Breast epithelium (tissue), 4 donors: ENCODE results near the gene CPNE5. TPM values are rescaled to one million over a fixed set of nuclear protein-coding genes. Genes with fewer than 3 reads are reported as not detected.

Experiments
- DNase-seq, 2 donors: peaks; one replicate each; pipeline ENCODE4 v3.0.0-alpha.2; 2019; ENCODE audit warnings: low spot score in 2 of 2
- H3K27ac ChIP-seq, 2 donors: fragments of 200-600 bp; sonication (generic) in 1 of 2; one replicate each; pipeline ENCODE4 v1.5.1; 2016 to 2019; ENCODE audit warnings: mild to moderate bottlenecking in 1 of 2
- H3K27me3 ChIP-seq, 2 donors: fragments of 200-600 bp; sonication (generic) in 1 of 2; one replicate each; pipeline versions ENCODE4 v1.5.1 to v1.6.0; 2017 to 2019; ENCODE audit warnings: control low read depth in 1 of 2, mild to moderate bottlenecking in 1 of 2
- H3K36me3 ChIP-seq: fragments of 200-600 bp; one replicate; pipeline ENCODE4 v1.5.1; 2019
- H3K4me1 ChIP-seq, 2 donors: fragments of 200-600 bp; sonication (generic); one replicate each; pipeline ENCODE4 v1.5.1; 2016 to 2019; ENCODE audit warnings: control low read depth in 1 of 2
- H3K4me3 ChIP-seq, 3 donors: fragments of 200-600 bp; sonication (generic); 1 replicate in 2 of 3; 2 replicates in 1 of 3; pipeline ENCODE4 v1.5.1; 2016 to 2019; ENCODE audit warnings: mild to moderate bottlenecking in 3 of 3, moderate library complexity in 2 of 3
- H3K9me3 ChIP-seq, 2 donors: fragments of 200-600 bp; sonication (generic) in 1 of 2; one replicate each; pipeline ENCODE4 v1.5.1; 2016 to 2019; ENCODE audit warnings: control low read depth in 1 of 2
- POLR2A ChIP-seq: fragments of 450-650 bp; IDR thresholded peaks from one replicate; pipeline ENCODE4 v1.6.1; 2016; ENCODE audit warnings: antibody characterized with exemption, mild to moderate bottlenecking, moderate library complexity
- POLR2AphosphoS5 ChIP-seq, 3 donors: sonication (generic); formaldehyde crosslinking; IDR thresholded peaks; one replicate each; pipeline ENCODE4 v1.6.1; 2017; ENCODE audit warnings: antibody characterized with exemption in 3 of 3
- intact Hi-C: fragments of 100-400 bp; cut with DNase I; formaldehyde crosslinking; loops from one replicate; pipeline ENCODE4 v1.15.1; 2023; ENCODE audit warnings: low total_unique reads
- total RNA-seq, 3 donors: library from RNA; depleted of rRNA; stranded (reverse); fragments of >200 nt; gene quantifications; one replicate each; pipeline ENCODE4 v1.1.0, GENCODE V29; 2016
- TF ChIP-seq, protein P1 (sequence below), 3 donors: fragments of 450-650 bp; IDR thresholded peaks; one replicate each; pipeline ENCODE4 v1.5.1; 2016 to 2017; ENCODE audit warnings: antibody characterized with exemption in 3 of 3, mild to moderate bottlenecking in 3 of 3, moderate library complexity in 3 of 3

CPNE5 gene
- total RNA-seq, 3 donors from 2014 or later, result 0.96 to 5.2 (median 3.7) TPM

GRCh38 chr6:36759148-36759759, 80.0 kb downstream of the CPNE5 start:
- Histone ChIP-seq H3K4me1 (no peaks in the 10 kb centered on the region), H3K27me3 (no peaks in the 10 kb centered on the region), H3K36me3 (no peaks in the 10 kb centered on the region), H3K27ac (no peak overlapping the region), H3K9me3 (no peaks in the 10 kb centered on the region), H3K4me3 (no peak overlapping the region)
- peak; percentile 73 to 80 for DNase-seq
- intact Hi-C loops, result loop anchor here (10.0 kb wide), 1 partner anchor 124 kb away; no protein-coding TSS in a partner anchor
- TF ChIP-seq POLR2AphosphoS5 (IDR thresholded peaks at IDR 0.05), result no peak
- TF ChIP-seq, protein P1, sequence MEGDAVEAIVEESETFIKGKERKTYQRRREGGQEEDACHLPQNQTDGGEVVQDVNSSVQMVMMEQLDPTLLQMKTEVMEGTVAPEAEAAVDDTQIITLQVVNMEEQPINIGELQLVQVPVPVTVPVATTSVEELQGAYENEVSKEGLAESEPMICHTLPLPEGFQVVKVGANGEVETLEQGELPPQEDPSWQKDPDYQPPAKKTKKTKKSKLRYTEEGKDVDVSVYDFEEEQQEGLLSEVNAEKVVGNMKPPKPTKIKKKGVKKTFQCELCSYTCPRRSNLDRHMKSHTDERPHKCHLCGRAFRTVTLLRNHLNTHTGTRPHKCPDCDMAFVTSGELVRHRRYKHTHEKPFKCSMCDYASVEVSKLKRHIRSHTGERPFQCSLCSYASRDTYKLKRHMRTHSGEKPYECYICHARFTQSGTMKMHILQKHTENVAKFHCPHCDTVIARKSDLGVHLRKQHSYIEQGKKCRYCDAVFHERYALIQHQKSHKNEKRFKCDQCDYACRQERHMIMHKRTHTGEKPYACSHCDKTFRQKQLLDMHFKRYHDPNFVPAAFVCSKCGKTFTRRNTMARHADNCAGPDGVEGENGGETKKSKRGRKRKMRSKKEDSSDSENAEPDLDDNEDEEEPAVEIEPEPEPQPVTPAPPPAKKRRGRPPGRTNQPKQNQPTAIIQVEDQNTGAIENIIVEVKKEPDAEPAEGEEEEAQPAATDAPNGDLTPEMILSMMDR (IDR thresholded peaks at IDR 0.05), result peak; percentile 88 to 93 (median 90)
- TF ChIP-seq POLR2A, result no peak

DNA sequence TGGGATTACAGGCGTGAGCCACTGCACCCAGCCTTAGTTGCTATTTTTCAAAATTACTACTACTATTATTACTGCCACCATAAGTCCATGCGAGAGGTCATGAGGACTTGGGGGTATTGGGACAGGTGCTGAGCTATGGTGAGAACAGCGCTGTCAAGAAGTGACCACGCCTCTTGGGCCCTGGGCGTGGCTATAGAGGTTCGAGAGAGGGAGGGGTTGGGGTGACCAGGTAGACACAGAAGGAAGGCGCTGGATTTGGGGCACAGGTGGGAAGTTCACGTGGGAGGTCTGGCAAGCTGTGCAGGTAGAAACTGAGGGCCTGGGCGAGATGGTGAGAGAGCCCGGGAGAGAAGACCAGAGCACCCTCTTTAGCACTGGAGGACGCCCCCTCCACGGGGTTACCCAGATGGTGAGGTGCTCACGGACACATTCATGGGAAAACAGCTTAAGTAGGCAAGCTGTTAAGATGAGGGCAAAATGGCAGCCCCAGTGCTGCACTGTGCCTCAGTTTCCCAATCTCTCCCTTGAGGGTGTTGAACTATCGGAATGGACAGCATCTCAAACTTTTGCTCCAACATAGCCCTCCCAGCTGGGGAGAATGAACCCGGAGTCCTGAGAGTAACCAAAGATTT, 80.6 kb downstream of the CPNE5 start:
- Histone ChIP-seq H3K9me3 (no peaks in the 10 kb centered on the region), H3K4me1 (no peaks in the 10 kb centered on the region), H3K27me3 (no peaks in the 10 kb centered on the region), H3K27ac (no peak overlapping the region), H3K36me3 (no peaks in the 10 kb centered on the region), H3K4me3 (no peak overlapping the region)
- TF ChIP-seq POLR2A (no peak), POLR2AphosphoS5 (IDR thresholded peaks at IDR 0.05) (no peak)
- TF ChIP-seq, protein P1 (IDR thresholded peaks at IDR 0.05), result no peak
- intact Hi-C loops, result loop anchor here (10.0 kb wide), 1 partner anchor 124 kb away; no protein-coding TSS in a partner anchor
- no peak for DNase-seq

- intact Hi-C loops, result loop anchor here (10.0 kb wide), 1 partner anchor 123 kb away; no protein-coding TSS in a partner anchor
- TF ChIP-seq POLR2AphosphoS5 (IDR thresholded peaks at IDR 0.05) (no peak), POLR2A (no peak)
- TF ChIP-seq, protein P1 (IDR thresholded peaks at IDR 0.05), result no peak
- H3K27me3 ChIP-seq, result no peaks in the 10 kb centered on the region
- H3K4me1 ChIP-seq, result no peaks in the 10 kb centered on the region
- no peaks in the 10 kb centered on the region for H3K9me3 ChIP-seq
- no peak overlapping the region for H3K4me3 ChIP-seq
- H3K27ac ChIP-seq, result no peak overlapping the region
- no peak for DNase-seq
- no peaks in the 10 kb centered on the region for H3K36me3 ChIP-seq
Observed at GRCh38 chr6:36757943-36758508, 81.2 kb downstream of the CPNE5 start.

DNA sequence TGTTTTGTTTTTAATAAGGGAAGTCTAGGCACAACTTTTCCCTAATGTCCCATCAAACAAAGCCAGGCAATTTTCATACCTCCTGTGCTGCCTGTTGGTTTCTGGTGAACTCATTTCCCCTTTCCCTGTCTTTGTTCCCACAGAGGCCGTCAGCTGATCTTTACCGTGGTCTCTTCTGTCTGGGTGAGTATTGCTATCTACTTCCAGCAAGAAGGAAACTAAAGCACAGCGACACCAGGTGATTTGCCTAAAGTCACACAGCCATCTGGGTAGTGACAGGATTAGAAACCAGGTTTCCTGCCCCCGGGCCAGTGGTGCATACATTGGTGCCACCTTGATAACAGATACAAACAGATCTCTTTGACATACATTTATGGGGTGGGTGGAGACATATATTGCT, 82.0 kb downstream of the CPNE5 start:
- DNase-seq, result no peak
- H3K36me3 ChIP-seq, result no peaks in the 10 kb centered on the region
- no peaks in the 10 kb centered on the region for H3K27me3 ChIP-seq
- no peak overlapping the region for H3K27ac ChIP-seq
- peaks cover 0 to 1% of the 10 kb centered on the region in 2 donors for H3K4me1 ChIP-seq
- no peak for TF ChIP-seq POLR2A
- no peak for TF ChIP-seq POLR2AphosphoS5 (IDR thresholded peaks at IDR 0.05)
- TF ChIP-seq, protein P1 (IDR thresholded peaks at IDR 0.05), result no peak
- H3K9me3 ChIP-seq, result no peaks in the 10 kb centered on the region
- intact Hi-C loops, result loop anchor here (10.0 kb wide), 1 partner anchor 122 kb away; no protein-coding TSS in a partner anchor
- H3K4me3 ChIP-seq, result peak overlapping the region in 1 of 3 donors; percentile 3

DNA sequence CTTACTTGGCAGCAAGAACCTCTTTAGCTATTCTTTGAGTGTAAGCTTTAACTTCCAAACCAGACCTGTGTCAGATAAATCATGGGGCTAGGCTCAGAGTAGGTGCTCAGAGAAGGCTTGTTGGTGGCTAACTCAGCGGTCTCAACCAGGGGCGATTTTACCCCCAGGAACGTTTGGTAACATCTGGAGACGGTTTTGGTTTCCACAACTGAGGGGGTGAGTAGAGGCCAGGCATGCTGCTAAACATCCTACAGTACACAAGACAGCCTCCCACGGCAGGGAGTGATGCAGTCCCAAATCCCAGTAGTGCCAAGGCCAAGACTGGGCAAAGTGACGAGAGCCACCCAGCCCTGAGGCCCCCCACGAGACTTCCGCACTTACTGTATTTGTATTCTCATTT, 82.5 kb downstream of the CPNE5 start:
- Histone ChIP-seq H3K27me3 (no peaks in the 10 kb centered on the region), H3K9me3 (no peaks in the 10 kb centered on the region), H3K36me3 (no peaks in the 10 kb centered on the region), H3K27ac (peak overlapping the region in 1 of 2 donors; percentile 9), H3K4me1 (peaks cover 0 to 6% of the 10 kb centered on the region in 2 donors), H3K4me3 (peak overlapping the region in 1 of 3 donors; percentile 3)
- TF ChIP-seq, protein P1 (IDR thresholded peaks at IDR 0.05), result no peak
- no peak for DNase-seq
- intact Hi-C loops, result loop anchor here (10.0 kb wide), 1 partner anchor 122 kb away; no protein-coding TSS in a partner anchor
